ENCODE measurements around the gene PLGRKT.
"Not testable (repeated sequence)": the region's sequence is repeated elsewhere in the genome, so short reads cannot be mapped to it uniquely, and the experiment has no call there.

The PLGRKT gene

GRCh38 chr9:5481322-5482040, 43.8 kb upstream of the PLGRKT start:
- DNase-seq (ENCODE audit: low read depth), result no peak
- H3K4me3 ChIP-seq (ENCODE audit: low read depth, low read length), result no peak overlapping the region
- TF ChIP-seq CTCF (IDR thresholded peaks at IDR 0.05; ENCODE audit: low read depth, low read length) (no peak), POLR2A (IDR thresholded peaks at IDR 0.05; ENCODE audit: extremely low read depth, insufficient read length) (no peak), MYC (IDR thresholded peaks at IDR 0.05; ENCODE audit: low read depth, low read length) (no peak), MAX (IDR thresholded peaks at IDR 0.05; ENCODE audit: low read depth, low read length) (no peak)

- no peak for TF ChIP-seq POLR2A (IDR thresholded peaks at IDR 0.05; ENCODE audit: extremely low read depth, insufficient read length)
- TF ChIP-seq MAX (IDR thresholded peaks at IDR 0.05; ENCODE audit: low read depth, low read length), result no peak
- no peak for TF ChIP-seq CTCF (IDR thresholded peaks at IDR 0.05; ENCODE audit: low read depth, low read length)
- no peak overlapping the region for H3K4me3 ChIP-seq (ENCODE audit: low read depth, low read length)
- DNase-seq (ENCODE audit: low read depth), result no peak
Observed at GRCh38 chr9:5480919-5481318, 43.2 kb upstream of the PLGRKT start.

- TF ChIP-seq MYC (IDR thresholded peaks at IDR 0.05; ENCODE audit: low read depth, low read length), result no peak
- no peak for TF ChIP-seq MAX (IDR thresholded peaks at IDR 0.05; ENCODE audit: low read depth, low read length)
- TF ChIP-seq CTCF (IDR thresholded peaks at IDR 0.05; ENCODE audit: low read depth, low read length), result no peak
- TF ChIP-seq POLR2A (IDR thresholded peaks at IDR 0.05; ENCODE audit: extremely low read depth, insufficient read length), result no peak
- no peak overlapping the region for H3K4me3 ChIP-seq (ENCODE audit: low read depth, low read length)
Observed at GRCh38 chr9:5479994-5480694, 42.4 kb upstream of the PLGRKT start.

GRCh38 chr9:5478206-5478605, 40.5 kb upstream of the PLGRKT start:
- DNase-seq (ENCODE audit: low read depth), result no peak
- H3K4me3 ChIP-seq (ENCODE audit: low read depth, low read length), result no peak overlapping the region
- TF ChIP-seq MAX (IDR thresholded peaks at IDR 0.05; ENCODE audit: low read depth, low read length) (no peak), MYC (IDR thresholded peaks at IDR 0.05; ENCODE audit: low read depth, low read length) (no peak), POLR2A (IDR thresholded peaks at IDR 0.05; ENCODE audit: extremely low read depth, insufficient read length) (no peak), CTCF (IDR thresholded peaks at IDR 0.05; ENCODE audit: low read depth, low read length) (no peak)

More at GRCh38 chr9:5479994-5480694, 42.4 kb upstream of the PLGRKT start:
- no peak for DNase-seq (ENCODE audit: low read depth)

GRCh38 chr9:5475611-5476010, 37.9 kb upstream of the PLGRKT start:
- H3K4me3 ChIP-seq (ENCODE audit: low read depth, low read length); DNase-seq (ENCODE audit: low read depth): not testable (repeated sequence)

- no peak for DNase-seq (ENCODE audit: low read depth)
- TF ChIP-seq CTCF (IDR thresholded peaks at IDR 0.05; ENCODE audit: low read depth, low read length) (no peak), MYC (IDR thresholded peaks at IDR 0.05; ENCODE audit: low read depth, low read length) (no peak), MAX (IDR thresholded peaks at IDR 0.05; ENCODE audit: low read depth, low read length) (no peak), POLR2A (IDR thresholded peaks at IDR 0.05; ENCODE audit: extremely low read depth, insufficient read length) (no peak)
- H3K4me3 ChIP-seq (ENCODE audit: low read depth, low read length), result no peak overlapping the region
Observed at GRCh38 chr9:5470816-5471215, 33.1 kb upstream of the PLGRKT start.
